ENCODE measurements around the gene NECAB2. TPM values are rescaled to one million over a fixed set of nuclear protein-coding genes. Genes with fewer than 3 reads are reported as not detected.

Gene NECAB2
- total RNA-seq, 1 donor from 2014 or later = 1.9 TPM

- DNase-seq = no peak
These were observed 953 bp upstream of the NECAB2 start for GRCh38 chr16:83967091-83967490.

- no peak for DNase-seq
These were observed 335 bp downstream of the NECAB2 start for GRCh38 chr16:83968306-83968851.

- DNase-seq = no peak
These were observed 1.0 kb downstream of the NECAB2 start for GRCh38 chr16:83968891-83969649.

GRCh38 chr16:83969771-83970429, 1.9 kb downstream of the NECAB2 start:
- DNase-seq = no peak

GRCh38 chr16:83970430-83970815, 2.4 kb downstream of the NECAB2 start:
- no peak for DNase-seq

GRCh38 chr16:83971165-83972130, 3.4 kb downstream of the NECAB2 start:
- DNase-seq = no peak

- DNase-seq = no peak
These were observed 4.4 kb downstream of the NECAB2 start for GRCh38 chr16:83972256-83973008.

- no peak for DNase-seq
These were observed 5.0 kb downstream of the NECAB2 start for GRCh38 chr16:83973077-83973476.

GRCh38 chr16:83973581-83974385, 5.7 kb downstream of the NECAB2 start:
- DNase-seq = no peak

- DNase-seq = no peak
These were observed 6.4 kb downstream of the NECAB2 start for GRCh38 chr16:83974475-83974874.

GRCh38 chr16:83975590-83976260, 7.7 kb downstream of the NECAB2 start:
- DNase-seq = no peak

- DNase-seq = no peak
These were observed 9.2 kb downstream of the NECAB2 start for GRCh38 chr16:83977056-83977815.

GRCh38 chr16:83978401-83978904, 10.4 kb downstream of the NECAB2 start:
- no peak for DNase-seq

- no peak for DNase-seq
These were observed 11.4 kb downstream of the NECAB2 start for GRCh38 chr16:83979441-83979840.

GRCh38 chr16:83980794-83981193, 12.8 kb downstream of the NECAB2 start:
- no peak for DNase-seq

GRCh38 chr16:83981799-83982198, 13.8 kb downstream of the NECAB2 start:
- DNase-seq = no peak

- no peak for DNase-seq
These were observed 15.4 kb downstream of the NECAB2 start for GRCh38 chr16:83983491-83983890.

- no peak for DNase-seq
These were observed 21.3 kb downstream of the NECAB2 start for GRCh38 chr16:83989300-83989699.

- no peak for DNase-seq
These were observed 22.4 kb downstream of the NECAB2 start for GRCh38 chr16:83990492-83990891.
